DMS53 (cell line): ENCODE results near the gene IL4I1.

ENCODE experiments used
- DNase-seq: peaks from one replicate; lab custom pipeline; 2025; lab: John Stamatoyannopoulos, UW

IL4I1 gene

GRCh38 chr19:49863935-49864320 is 32.8 kb downstream of the IL4I1 start:
- DNase-seq = no peak

- no peak for DNase-seq
Observed at GRCh38 chr19:49863254-49863934, 33.3 kb downstream of the IL4I1 start.

GRCh38 chr19:49862391-49863253 is 34.1 kb downstream of the IL4I1 start:
- peak; percentile 42 for DNase-seq

GRCh38 chr19:49861541-49862378 is 34.9 kb downstream of the IL4I1 start:
- peak; percentile 43 for DNase-seq

- DNase-seq = peak; percentile 22
Observed at GRCh38 chr19:49861107-49861506, 35.6 kb downstream of the IL4I1 start.

- no peak for DNase-seq
Observed at GRCh38 chr19:49860336-49861102, 36.2 kb downstream of the IL4I1 start.

- DNase-seq = peak; percentile 16
Observed at GRCh38 chr19:49859682-49860335, 36.9 kb downstream of the IL4I1 start.

- peak; percentile 35 for DNase-seq
Observed at GRCh38 chr19:49858088-49858985, 38.4 kb downstream of the IL4I1 start.

- DNase-seq = no peak
Observed at GRCh38 chr19:49857838-49858087, 38.9 kb downstream of the IL4I1 start.

GRCh38 chr19:49857061-49857837 is 39.4 kb downstream of the IL4I1 start:
- no peak for DNase-seq

- no peak for DNase-seq
Observed at GRCh38 chr19:49856574-49857021, 40.1 kb downstream of the IL4I1 start.

- DNase-seq = peak; percentile 41
Observed at GRCh38 chr19:49855676-49856573, 40.8 kb downstream of the IL4I1 start.

- DNase-seq = no peak
Observed at GRCh38 chr19:49855277-49855675, 41.4 kb downstream of the IL4I1 start.

GRCh38 chr19:49854378-49855263 is 42.1 kb downstream of the IL4I1 start:
- no peak for DNase-seq

- no peak for DNase-seq
Observed at GRCh38 chr19:49853852-49854377, 42.8 kb downstream of the IL4I1 start.

- DNase-seq = peak; percentile 27
Observed at GRCh38 chr19:49852631-49853126, 44.0 kb downstream of the IL4I1 start.
